Sigmoid colon (tissue), 7 donors: ENCODE data around the gene HOXA13. TPM values are rescaled to one million over a fixed set of nuclear protein-coding genes. Genes with fewer than 3 reads are reported as not detected.

Experiments used
- DNase-seq: peaks from one replicate; pipeline ENCODE4 v3.0.0-alpha.2; 2019
- H3K27ac ChIP-seq, 4 donors: fragments of 200-600 bp; sonication (generic); one replicate each; pipeline ENCODE4 v1.5.1; 2016 to 2019; ENCODE audit warnings: mild to moderate bottlenecking in 1 of 4
- H3K27me3 ChIP-seq, 3 donors: fragments of 200-600 bp; sonication (generic); one replicate each; pipeline ENCODE4 v1.5.1; 2019; ENCODE audit warnings: mild to moderate bottlenecking in 1 of 3
- H3K36me3 ChIP-seq, 4 donors: fragments of 200-600 bp; sonication (generic); one replicate each; pipeline ENCODE4 v1.5.1; 2016 to 2019
- H3K4me1 ChIP-seq, 4 donors: fragments of 200-600 bp; sonication (generic); one replicate each; pipeline ENCODE4 v1.5.1; 2017 to 2019
- H3K4me3 ChIP-seq, 4 donors: fragments of 200-600 bp; sonication (generic); one replicate each; pipeline ENCODE4 v1.5.1; 2017 to 2019; ENCODE audit warnings: mild to moderate bottlenecking in 2 of 4, moderate library complexity in 1 of 4
- H3K9me3 ChIP-seq, 4 donors: fragments of 200-600 bp in 3 of 4; sonication (generic) in 3 of 4; one replicate each; pipeline versions ENCODE4 v1.5.1 to v1.6.1; 2013 to 2019
- CTCF ChIP-seq, 4 experiments: fragments of 450-650 bp in 3 of 4; fragments of 200-600 bp in 1 of 4; IDR thresholded peaks; one replicate each; pipeline ENCODE4 v1.5.1; 2016 to 2019; ENCODE audit warnings: antibody characterized with exemption in 4 of 4, mild to moderate bottlenecking in 3 of 4, moderate library complexity in 2 of 4
- EP300 ChIP-seq, 4 donors: sonication (generic); formaldehyde crosslinking; IDR thresholded peaks; one replicate each; pipeline ENCODE4 v1.6.1; 2017; ENCODE audit warnings: antibody characterized with exemption in 4 of 4
- POLR2A ChIP-seq, 2 donors: fragments of 450-650 bp; IDR thresholded peaks; one replicate each; pipeline ENCODE4 v1.6.1; 2016; ENCODE audit warnings: antibody characterized with exemption in 2 of 2, mild to moderate bottlenecking in 2 of 2, moderate library complexity in 2 of 2
- POLR2AphosphoS5 ChIP-seq, 4 donors: sonication (generic); formaldehyde crosslinking; IDR thresholded peaks; one replicate each; pipeline ENCODE4 v1.6.1; 2017; ENCODE audit warnings: antibody characterized with exemption in 4 of 4
- WGBS, 2 donors: extraction: QIAGEN DNeasy Blood & Tissue Kit; methylation state at CpG; one replicate each; pipeline ENCODE4 v1.1.7; 2013; 5-methylcytosine and 5-hydroxymethylcytosine counted together
- intact Hi-C: fragments of 100-400 bp; cut with DNase I; formaldehyde crosslinking; loops from one replicate; pipeline ENCODE4 v1.15.1; 2023
- polyA plus RNA-seq, 3 donors: library from polyadenylated mRNA; stranded (reverse); fragments of 200-250 nt; gene quantifications; one replicate each; pipeline ENCODE4 v1.2.3, GENCODE V29; 2013
- total RNA-seq, 4 donors: library from RNA; depleted of rRNA; stranded (reverse); fragments of >200 nt; gene quantifications; one replicate each; pipeline ENCODE4 v1.1.0, GENCODE V29; 2016
- donor health status: healthy with polysubstance abuse.
- donor health status: Bipolar disorder and iron deficiency.
- donor health status: healthy.

HOXA13 gene
- total and polyA plus RNA-seq, 7 donors: 9.4 to 35.3 (median 20.8) TPM

- intact Hi-C loops: no loop called here
- peak; percentile 87 for DNase-seq
- no peak for TF ChIP-seq EP300 (IDR thresholded peaks at IDR 0.05)
- TF ChIP-seq POLR2AphosphoS5 (IDR thresholded peaks at IDR 0.05): peak; percentile 53 to 63 (median 56)
- no peak for TF ChIP-seq CTCF (IDR thresholded peaks at IDR 0.05)
- TF ChIP-seq POLR2A (IDR thresholded peaks at IDR 0.05): peak in 1 of 2 donors; percentile 62
- WGBS, 2 donors: 5 to 18% methylated on average over 22 of the region's 22 CpGs
- Histone ChIP-seq H3K4me3 (peak overlapping the region; percentile 71 to 76 (median 72)), H3K27me3 (peaks cover 0 to 25% (median 0%) of the 10 kb centered on the region in 3 donors), H3K27ac (peak overlapping the region in 3 of 4 donors; percentile 97 to 98 (median 98)), H3K4me1 (peaks cover 0 to 87% (median 46%) of the 10 kb centered on the region in 4 donors), H3K36me3 (no peaks in the 10 kb centered on the region), H3K9me3 (no peaks in the 10 kb centered on the region)
Observed at GRCh38 chr7:27189295-27189996, 10.4 kb downstream of the HOXA13 start.

GRCh38 chr7:27188386-27189294 is 11.3 kb downstream of the HOXA13 start:
- TF ChIP-seq POLR2AphosphoS5 (IDR thresholded peaks at IDR 0.05) (peak in 3 of 4 donors; percentile 26 to 60 (median 38)), EP300 (IDR thresholded peaks at IDR 0.05) (no peak)
- DNase-seq: peak; percentile 88
- Histone ChIP-seq H3K27ac (peak overlapping the region in 3 of 4 donors; percentile 97 to 98 (median 98)), H3K36me3 (no peaks in the 10 kb centered on the region), H3K4me1 (peaks cover 3 to 80% (median 45%) of the 10 kb centered on the region in 4 donors), H3K9me3 (no peaks in the 10 kb centered on the region), H3K4me3 (peak overlapping the region; percentile 71 to 76 (median 72)), H3K27me3 (peaks cover 0 to 24% (median 0%) of the 10 kb centered on the region in 3 donors)
- WGBS, 2 donors: 2 to 6% methylated on average over 49 of the region's 49 CpGs
- intact Hi-C loops: no loop called here

DNA sequence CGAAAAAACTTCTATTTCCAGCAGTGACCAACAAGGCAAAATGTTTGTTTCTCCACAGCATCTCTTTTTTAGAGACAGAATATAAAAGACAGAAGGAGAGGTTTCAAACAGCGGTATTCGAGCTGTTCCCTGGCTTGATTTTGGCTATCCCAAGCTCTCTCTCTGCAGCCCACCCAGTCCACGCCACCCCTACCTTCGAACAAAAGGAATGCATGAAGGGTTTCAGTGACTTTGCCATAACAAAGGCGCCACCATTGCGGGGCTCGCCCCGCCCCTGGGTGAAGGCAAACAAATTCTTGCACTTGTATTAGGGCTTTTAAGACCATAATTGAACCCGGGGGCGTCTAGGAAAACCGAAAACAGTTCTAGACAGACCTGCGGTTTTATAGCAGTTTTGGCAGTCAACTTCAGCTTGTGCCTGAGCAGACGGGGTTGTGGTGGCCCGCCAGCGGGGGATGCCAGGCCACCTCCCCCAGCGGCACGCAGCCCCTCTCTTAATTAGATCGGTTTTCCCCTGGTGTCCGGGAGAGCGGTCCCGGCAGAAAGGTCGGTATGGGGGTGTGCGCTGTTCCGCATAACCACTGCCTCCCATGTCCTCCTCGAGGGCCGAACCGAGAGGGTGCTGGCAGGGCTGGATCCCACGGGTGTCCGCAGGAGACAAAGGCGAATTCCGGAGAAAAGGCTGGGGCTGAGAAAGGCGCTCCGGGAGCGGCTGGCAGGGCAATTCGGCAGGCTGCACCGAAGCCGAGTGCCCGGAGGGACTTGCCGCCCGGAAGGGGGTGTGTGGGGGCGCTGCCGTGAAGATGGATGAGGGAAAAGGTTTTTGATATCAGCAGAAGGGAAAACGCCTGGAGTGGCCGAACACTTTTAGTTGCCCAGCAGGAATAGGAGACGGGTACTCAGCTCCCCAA is 12.2 kb downstream of the HOXA13 start:
- TF ChIP-seq POLR2A (IDR thresholded peaks at IDR 0.05): no peak
- TF ChIP-seq POLR2AphosphoS5 (IDR thresholded peaks at IDR 0.05): no peak
- TF ChIP-seq CTCF (IDR thresholded peaks at IDR 0.05): no peak
- TF ChIP-seq EP300 (IDR thresholded peaks at IDR 0.05): no peak
- H3K4me3 ChIP-seq: peak overlapping the region; percentile 71 to 76 (median 72)
- H3K27me3 ChIP-seq: peaks cover 0 to 20% (median 0%) of the 10 kb centered on the region in 3 donors
- 1 to 8% methylated on average over 46 of the region's 46 CpGs for WGBS, 2 donors
- H3K4me1 ChIP-seq: peaks cover 3 to 80% (median 47%) of the 10 kb centered on the region in 4 donors
- DNase-seq: peak; percentile 67
- H3K27ac ChIP-seq: peak overlapping the region in 3 of 4 donors; percentile 97 to 98 (median 98)
- intact Hi-C loops: no loop called here
- no peaks in the 10 kb centered on the region for H3K9me3 ChIP-seq
- no peaks in the 10 kb centered on the region for H3K36me3 ChIP-seq

DNA sequence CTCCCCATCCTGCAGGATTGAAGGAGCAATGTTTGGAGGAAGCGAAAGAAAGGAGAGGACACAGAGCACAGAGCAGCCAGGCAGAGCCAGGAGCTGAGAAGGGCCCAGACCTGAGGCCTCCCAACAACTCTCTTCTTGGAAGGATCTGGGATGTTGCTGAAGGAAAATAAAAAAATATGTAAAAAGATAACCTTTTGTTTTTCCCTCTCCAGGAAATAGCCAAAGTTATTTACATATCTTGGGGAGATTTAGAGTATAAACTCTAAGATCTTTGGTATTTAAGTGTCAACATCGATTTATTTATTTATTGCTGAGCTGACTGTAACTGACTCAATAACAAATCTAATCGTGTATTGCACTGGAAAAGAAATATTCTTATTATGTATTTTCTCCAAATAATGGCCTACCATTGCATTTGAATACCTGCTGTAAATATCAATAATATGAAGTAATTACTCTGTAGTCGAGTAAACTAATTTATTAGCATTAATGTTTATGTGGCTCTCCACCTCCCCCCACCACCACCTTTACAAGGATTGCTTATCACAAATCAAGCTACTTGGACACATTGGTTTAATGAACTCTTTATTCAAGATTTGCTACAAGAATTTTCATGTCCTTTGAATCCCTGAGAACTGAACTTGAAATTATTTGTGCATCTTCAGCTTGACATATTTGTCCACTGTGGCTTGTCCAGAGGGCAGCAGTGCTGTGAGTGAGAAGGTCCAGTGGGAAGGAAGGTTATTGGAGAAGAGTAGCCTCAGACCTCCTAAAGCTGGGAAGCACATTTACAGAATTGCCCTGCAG is 13.0 kb downstream of the HOXA13 start:
- H3K36me3 ChIP-seq: no peaks in the 10 kb centered on the region
- H3K27me3 ChIP-seq: peaks cover 0 to 17% (median 0%) of the 10 kb centered on the region in 3 donors
- intact Hi-C loops: no loop called here
- H3K27ac ChIP-seq: peak overlapping the region in 3 of 4 donors; percentile 97 to 98 (median 98)
- peaks cover 3 to 82% (median 55%) of the 10 kb centered on the region in 4 donors for H3K4me1 ChIP-seq
- no peaks in the 10 kb centered on the region for H3K9me3 ChIP-seq
- 8 to 17% methylated on average over 4 of the region's 4 CpGs for WGBS, 2 donors
- DNase-seq: peak; percentile 62
- TF ChIP-seq POLR2A (IDR thresholded peaks at IDR 0.05) (no peak), CTCF (IDR thresholded peaks at IDR 0.05) (no peak), EP300 (IDR thresholded peaks at IDR 0.05) (no peak), POLR2AphosphoS5 (IDR thresholded peaks at IDR 0.05) (peak in 1 of 4 donors; percentile 21)
- peak overlapping the region; percentile 71 to 76 (median 72) for H3K4me3 ChIP-seq
